IMR-90 (cell line): ENCODE measurements around the gene CYSTM1. TPM values are rescaled to one million over a fixed set of nuclear protein-coding genes. Genes with fewer than 3 reads are reported as not detected.

Source experiments
- ATAC-seq: fragments of 200-7000 bp; cut with Tn5 transposase; 2 replicates; pipeline ENCODE4 v1.9.1; 2020; ENCODE audit warnings: low read depth, mild to moderate bottlenecking, moderate library complexity
- BruUV-seq: library from RNA; stranded (reverse); fragments of 400-500 nt; replicated peaks from 2 replicates; lab custom pipeline; 2021; lab: Mats Ljungman, UMichigan
- CTCF ChIA-PET: fragments of 300-600 bp; formaldehyde crosslinking; extraction: SDS; loops from one replicate; lab custom pipeline; 2021; ENCODE audit warnings: antibody characterized with exemption; lab: Yijun Ruan, JAX
- POLR2A ChIA-PET: fragments of 300-600 bp; sonication (Branson Sonifier 250); formaldehyde crosslinking; loops from one replicate; lab custom pipeline; 2022; ENCODE audit warnings: antibody characterized with exemption; ENCODE audit not compliant: unreplicated experiment; lab: Charles Lee
- DNase-seq: peaks from one replicate; pipeline ENCODE4 v3.0.0; 2013
- H2AFZ ChIP-seq: replicated peaks from 2 replicates; pipeline ENCODE3; 2013; ENCODE audit warnings: low read length, mild to moderate bottlenecking; ENCODE audit not compliant: poor library complexity
- H2AK5ac ChIP-seq: 2 replicates; pipeline ENCODE4 v1.6.1; 2013; ENCODE audit warnings: low read depth, low read length, inconsistent platforms
- H2AK9ac ChIP-seq: replicated peaks from 2 replicates; pipeline ENCODE3; 2013; ENCODE audit warnings: mild to moderate bottlenecking, low read depth, low read length, moderate library complexity; ENCODE audit not compliant: poor library complexity
- H2BK120ac ChIP-seq: 2 replicates; pipeline ENCODE4 v1.6.1; 2013; ENCODE audit warnings: low read depth, low read length, inconsistent platforms
- H2BK15ac ChIP-seq: 3 replicates; pipeline ENCODE4 v1.6.1; 2013; ENCODE audit warnings: low read depth, low read length, inconsistent platforms
- H2BK20ac ChIP-seq: 2 replicates; pipeline ENCODE4 v1.6.1; 2013; ENCODE audit warnings: low read depth, mild to moderate bottlenecking, inconsistent platforms, low read length, moderate library complexity
- H2BK5ac ChIP-seq: 2 replicates; pipeline ENCODE4 v1.6.1; 2013; ENCODE audit warnings: mild to moderate bottlenecking, low read depth, low read length, inconsistent platforms; ENCODE audit not compliant: poor library complexity, severe bottlenecking
- H3K14ac ChIP-seq: replicated peaks from 2 replicates; pipeline ENCODE4 v1.6.1; 2013; ENCODE audit warnings: low read depth, low read length, inconsistent platforms
- H3K18ac ChIP-seq: 2 replicates; pipeline ENCODE4 v1.6.1; 2013; ENCODE audit warnings: low read depth, low read length, control low read depth
- H3K23ac ChIP-seq: 2 replicates; pipeline ENCODE4 v1.6.1; 2013; ENCODE audit warnings: low read depth, low read length, inconsistent platforms
- H3K27ac ChIP-seq: 2 replicates; pipeline ENCODE4 v1.5.1; 2013; ENCODE audit warnings: mild to moderate bottlenecking, control low read depth, low read length; ENCODE audit not compliant: insufficient read depth
- H3K27me3 ChIP-seq: 2 replicates; pipeline ENCODE4 v1.6.1; 2013; ENCODE audit warnings: low read length; ENCODE audit not compliant: control insufficient read depth, insufficient read depth
- H3K36me3 ChIP-seq: 2 replicates; pipeline ENCODE4 v1.6.1; 2013; ENCODE audit warnings: low read length, mixed read lengths; ENCODE audit not compliant: control insufficient read depth, insufficient read depth
- H3K4ac ChIP-seq: 2 replicates; pipeline ENCODE4 v1.6.1; 2013; ENCODE audit warnings: low read depth, low read length, inconsistent platforms
- H3K4me1 ChIP-seq: 2 replicates; pipeline ENCODE4 v1.6.1; 2013; ENCODE audit warnings: low read length, mixed read lengths; ENCODE audit not compliant: control insufficient read depth, insufficient read depth
- H3K4me2 ChIP-seq: 2 replicates; pipeline ENCODE4 v1.6.1; 2013; ENCODE audit warnings: low read depth, mild to moderate bottlenecking, control low read depth, low read length, moderate library complexity
- H3K4me3 ChIP-seq: 2 replicates; pipeline ENCODE4 v1.5.1; 2013; ENCODE audit warnings: low read depth, mild to moderate bottlenecking, control low read depth, low read length, moderate library complexity; ENCODE audit not compliant: insufficient read depth
- H3K56ac ChIP-seq: 2 replicates; pipeline ENCODE4 v1.6.1; 2013; ENCODE audit warnings: low read length, inconsistent platforms; ENCODE audit not compliant: insufficient read depth; ENCODE audit errors: extremely low read depth
- H3K79me1 ChIP-seq, 2 experiments: 2 replicates each; pipeline ENCODE4 v1.6.1; 2013; ENCODE audit warnings: low read length in 2 of 2, inconsistent platforms in 1 of 2, low read depth in 1 of 2
- H3K9ac ChIP-seq: 2 replicates; pipeline ENCODE4 v1.6.1; 2013; ENCODE audit warnings: low read depth, low read length, control low read depth
- H3K9me1 ChIP-seq: 2 replicates; pipeline ENCODE4 v1.6.1; 2013; ENCODE audit warnings: low read length, inconsistent platforms; ENCODE audit not compliant: insufficient read depth
- H3K9me3 ChIP-seq: 2 replicates; pipeline ENCODE4 v1.6.1; 2013; ENCODE audit warnings: low read length; ENCODE audit not compliant: control insufficient read depth, insufficient read depth
- H4K20me1 ChIP-seq: 2 replicates; pipeline ENCODE4 v1.6.1; 2013; ENCODE audit warnings: low read length, inconsistent platforms; ENCODE audit not compliant: insufficient read depth
- H4K5ac ChIP-seq: 2 replicates; pipeline ENCODE4 v1.6.1; 2013; ENCODE audit warnings: mild to moderate bottlenecking, low read depth, low read length, control low read depth
- H4K8ac ChIP-seq, 2 experiments: 2 replicates each; pipeline ENCODE4 v1.6.1; 2013; ENCODE audit warnings: low read depth in 2 of 2, low read length in 2 of 2, control low read depth in 1 of 2, inconsistent platforms in 1 of 2
- H4K91ac ChIP-seq: 2 replicates; pipeline ENCODE4 v1.6.1; 2013; ENCODE audit warnings: low read depth, low read length, inconsistent platforms; ENCODE audit not compliant: insufficient read depth
- CEBPB ChIP-seq: IDR thresholded peaks from 2 replicates; pipeline ENCODE4 v1.6.1; 2012; ENCODE audit warnings: low read depth, low read length, improper control_type of control experiment
- NFE2L2 ChIP-seq: fragments of 150-350 bp; IDR thresholded peaks from 2 replicates; pipeline ENCODE4 v1.6.1; 2016; ENCODE audit warnings: low read depth, mild to moderate bottlenecking, low read length
- dilution Hi-C: fragments of 300-500 bp; cut with HindIII; formaldehyde crosslinking; loops from one replicate; pipeline ENCODE4 v1.14.3; 2018; ENCODE audit warnings: low sequenced_read_pairs; ENCODE audit not compliant: unreplicated experiment
- in situ Hi-C: fragments of 300-500 bp; cut with MboI; formaldehyde crosslinking; loops from 3 replicates; pipeline ENCODE4 v1.14.3; 2019; ENCODE audit warnings: low sequenced_read_pairs, inconsistent platforms, mixed read lengths
- intact Hi-C: fragments of 100-400 bp; cut with micrococcal nuclease; formaldehyde crosslinking; loops from 2 replicates; pipeline ENCODE4 v1.10.0; 2022
- polyA plus RNA-seq, 3 experiments: library from polyadenylated mRNA; depleted of rRNA; stranded (reverse); fragments of >200 nt; gene quantifications; 2 replicates each; pipeline ENCODE4 v1.2.3, GENCODE V29; 2012; ENCODE audit warnings: low replicate concordance in 1 of 3
- total RNA-seq: library from RNA; depleted of rRNA; stranded (reverse); fragments of >200 nt; gene quantifications from 2 replicates; pipeline ENCODE4 v1.2.3, GENCODE V29; 2012

Gene CYSTM1
- total and polyA plus RNA-seq, 2 of the 4 experiments (the other 2 are of a cell fraction): 7.3 to 15.0 TPM

- H3K4ac ChIP-seq: no peak overlapping the region
- peaks cover 4% of the 10 kb centered on the region; the same call in 1 of the 2 replicates for H3K9me1 ChIP-seq
- no peak overlapping the region for H3K9ac ChIP-seq
- no peak overlapping the region for H2AFZ ChIP-seq
- H3K4me1 ChIP-seq: peaks cover 4% of the 10 kb centered on the region; the same call in 1 of the 2 replicates
- H3K18ac ChIP-seq: no peak overlapping the region
- H2AK9ac ChIP-seq: no peak overlapping the region
- no peak overlapping the region for H3K4me2 ChIP-seq
- ATAC-seq: peak; percentile 22
- no peak overlapping the region for H3K27ac ChIP-seq
- H3K9me3 ChIP-seq: no peaks in the 10 kb centered on the region
- H4K91ac ChIP-seq: no peak overlapping the region
- DNase-seq: peak; percentile 59
- no TSS peak for BruUV-seq
- peaks cover 66% of the 10 kb centered on the region for H4K20me1 ChIP-seq
- ChIA-PET POLR2A (no interaction called here), CTCF (interaction anchor here (0.6 kb wide), 1 partner anchor 29 kb away, joined by 3 read pairs; no protein-coding TSS in a partner anchor)
- no peak overlapping the region for H4K8ac ChIP-seq
- dilution Hi-C loops: no loop called here
- peaks cover 33 to 67% of the 10 kb centered on the region in 2 experiments for H3K79me1 ChIP-seq
- no peak overlapping the region for H3K56ac ChIP-seq
- H3K14ac ChIP-seq: no peak overlapping the region
- H3K36me3 ChIP-seq: no peaks in the 10 kb centered on the region
- H2AK5ac ChIP-seq: no peak overlapping the region
- H4K5ac ChIP-seq: no peak overlapping the region
- no peak overlapping the region for H2BK20ac ChIP-seq
- no peak overlapping the region for H3K23ac ChIP-seq
- peak; percentile 66 for TF ChIP-seq CEBPB
- TF ChIP-seq NFE2L2: no peak
- no peaks in the 10 kb centered on the region for H3K27me3 ChIP-seq
- in situ Hi-C loops: no loop called here
- no peak overlapping the region for H2BK5ac ChIP-seq
- no peak overlapping the region for H2BK15ac ChIP-seq
- no peak overlapping the region for H2BK120ac ChIP-seq
- H3K4me3 ChIP-seq: no peak overlapping the region
- intact Hi-C loops: no loop called here
Observed at GRCh38 chr5:140141241-140141640, 33.7 kb upstream of the CYSTM1 start.
